ENCODE results near the gene KCTD10. TPM values are rescaled to one million over a fixed set of nuclear protein-coding genes. Genes with fewer than 3 reads are reported as not detected.

KCTD10 gene
- total RNA-seq, 1 experiment from 2014 or later = 71.3 TPM

DNA sequence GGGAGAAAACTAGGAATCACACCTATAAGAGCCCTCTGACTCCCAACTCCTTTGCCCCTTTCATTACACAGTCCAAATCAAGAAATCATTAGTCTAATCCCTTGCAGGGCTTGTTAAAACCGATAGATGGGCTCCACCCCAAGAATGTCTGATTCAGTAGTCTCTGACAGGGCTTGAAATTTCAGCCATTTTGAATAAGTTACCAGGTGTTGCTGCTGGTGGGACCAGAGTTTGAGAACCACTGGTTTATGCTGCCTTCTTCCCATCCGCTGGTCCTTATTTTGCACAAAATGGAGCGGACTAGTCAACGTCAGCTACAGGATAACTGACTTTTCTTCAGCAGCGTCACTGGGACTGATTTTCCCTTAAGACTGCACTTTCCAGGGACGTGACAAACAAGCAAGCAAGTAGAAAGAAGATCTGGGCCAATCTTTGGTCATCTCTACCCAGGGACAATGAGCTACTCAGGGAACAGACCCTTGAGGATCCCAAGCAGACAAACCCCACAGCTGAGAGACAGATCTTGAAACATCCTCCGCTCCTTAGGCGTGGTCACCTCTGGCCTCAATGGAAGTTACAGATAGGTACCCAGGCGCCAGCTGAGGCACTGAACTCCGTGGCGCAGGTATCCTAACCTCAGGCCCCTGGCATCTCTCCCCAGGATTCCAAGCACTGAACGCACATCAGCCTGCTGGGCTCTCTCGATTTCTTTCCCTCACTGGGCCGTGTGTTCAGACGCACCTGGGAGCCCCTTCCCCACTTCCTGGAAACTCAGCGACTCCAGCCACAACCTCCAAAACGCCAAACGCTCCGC, 900 bp downstream of the KCTD10 start:
- Histone ChIP-seq H2BK20ac (ENCODE audit: low read depth, low read length, poor library complexity, severe bottlenecking) (no peak overlapping the region), H3K23ac (ENCODE audit: insufficient read length, low read depth, low read length) (no peak overlapping the region), H4K91ac (ENCODE audit: insufficient read length, low read depth, low read length) (no peak overlapping the region), H3K18ac (ENCODE audit: insufficient read length, low read depth, low read length) (no peak overlapping the region), H3K79me1 (ENCODE audit: insufficient read depth, low read depth, low read length, poor library complexity, severe bottlenecking) (peaks cover 10% of the 10 kb centered on the region), H3K27ac (ENCODE audit: insufficient read length, low read depth, low read length) (no peak overlapping the region), H3K23me2 (ENCODE audit: insufficient read length, low read depth, low read length, poor library complexity, severe bottlenecking) (peaks cover 21% of the 10 kb centered on the region), H2BK12ac (ENCODE audit: insufficient read length, low read depth, low read length) (no peak overlapping the region), H4K20me1 (ENCODE audit: control insufficient read depth, insufficient read depth, insufficient read length) (no peaks in the 10 kb centered on the region), H3K56ac (ENCODE audit: insufficient read length, low read depth, low read length) (peak overlapping the region; percentile 16), H3K9me3 (ENCODE audit: control insufficient read depth, low read depth, low read length) (no peaks in the 10 kb centered on the region), H3K4ac (ENCODE audit: low read depth, low read length) (no peak overlapping the region), H2BK5ac (ENCODE audit: insufficient read length, low read length) (peak overlapping the region; percentile 84), H3T11ph (ENCODE audit: low read length) (no peak overlapping the region), H3K4me2 (ENCODE audit: insufficient read depth, insufficient read length, low read length) (peak overlapping the region; percentile 91), H3K9ac (ENCODE audit: extremely low read depth, insufficient read length, low read length) (peak overlapping the region; percentile 93), H2AFZ (ENCODE audit: low read length) (no peak overlapping the region), H3K79me2 (ENCODE audit: insufficient read depth, low read length) (peaks cover 38% of the 10 kb centered on the region; the same call in 1 of the 2 replicates), H4K5ac (ENCODE audit: insufficient read length, low read depth, low read length) (peak overlapping the region; percentile 68), H3K4me1 (ENCODE audit: insufficient read depth, low read length) (peaks cover 4% of the 10 kb centered on the region; the same call in 1 of the 2 replicates), H3K14ac (ENCODE audit: insufficient read depth, low read length) (peak overlapping the region; percentile 58), H2AK5ac (ENCODE audit: insufficient read length, low read length) (no peak overlapping the region), H3K27me3 (ENCODE audit: insufficient read depth, low read length) (no peaks in the 10 kb centered on the region), H2BK120ac (ENCODE audit: low read depth, low read length, poor library complexity, severe bottlenecking) (no peak overlapping the region), H4K8ac (replicated peaks; ENCODE audit: insufficient read length, low read depth, low read length) (peak overlapping the region; percentile 78), H2BK15ac (ENCODE audit: low read depth, low read length) (no peak overlapping the region)
- Mint-ChIP-seq H3K27me3 (ENCODE audit: low read depth) (no peaks in the 10 kb centered on the region), H3K4me3 (peak overlapping the region; percentile 97 to 98), H3K9me3 (no peaks in the 10 kb centered on the region), H3K27ac (peak overlapping the region; percentile 92 to 100 (median 100)), H3K36me3 (ENCODE audit: insufficient read depth in 1 of 3, low read depth in 3 of 3) (peaks cover 0 to 6% (median 0%) of the 10 kb centered on the region in 3 experiments; a peak in 3 of 7 replicates), H3K4me1 (peaks cover 23 to 29% of the 10 kb centered on the region in 2 experiments)
- DNase-seq = no peak
- TF ChIP-seq, protein P1, sequence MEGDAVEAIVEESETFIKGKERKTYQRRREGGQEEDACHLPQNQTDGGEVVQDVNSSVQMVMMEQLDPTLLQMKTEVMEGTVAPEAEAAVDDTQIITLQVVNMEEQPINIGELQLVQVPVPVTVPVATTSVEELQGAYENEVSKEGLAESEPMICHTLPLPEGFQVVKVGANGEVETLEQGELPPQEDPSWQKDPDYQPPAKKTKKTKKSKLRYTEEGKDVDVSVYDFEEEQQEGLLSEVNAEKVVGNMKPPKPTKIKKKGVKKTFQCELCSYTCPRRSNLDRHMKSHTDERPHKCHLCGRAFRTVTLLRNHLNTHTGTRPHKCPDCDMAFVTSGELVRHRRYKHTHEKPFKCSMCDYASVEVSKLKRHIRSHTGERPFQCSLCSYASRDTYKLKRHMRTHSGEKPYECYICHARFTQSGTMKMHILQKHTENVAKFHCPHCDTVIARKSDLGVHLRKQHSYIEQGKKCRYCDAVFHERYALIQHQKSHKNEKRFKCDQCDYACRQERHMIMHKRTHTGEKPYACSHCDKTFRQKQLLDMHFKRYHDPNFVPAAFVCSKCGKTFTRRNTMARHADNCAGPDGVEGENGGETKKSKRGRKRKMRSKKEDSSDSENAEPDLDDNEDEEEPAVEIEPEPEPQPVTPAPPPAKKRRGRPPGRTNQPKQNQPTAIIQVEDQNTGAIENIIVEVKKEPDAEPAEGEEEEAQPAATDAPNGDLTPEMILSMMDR (conservative IDR thresholded peaks at IDR 0.05) = no peak
- no CpG with 5 or more reads among the region's 19 CpGs for WGBS (ENCODE audit: extremely low coverage, insufficient read length, low lambda C conversion rate)
